ENCODE data around the gene AP2S1. TPM values are rescaled to one million over a fixed set of nuclear protein-coding genes. Genes with fewer than 3 reads are reported as not detected.

Gene AP2S1
- total RNA-seq, 4 donors from 2014 or later, result 3.8 to 59.1 (median 45.1) TPM

DNA sequence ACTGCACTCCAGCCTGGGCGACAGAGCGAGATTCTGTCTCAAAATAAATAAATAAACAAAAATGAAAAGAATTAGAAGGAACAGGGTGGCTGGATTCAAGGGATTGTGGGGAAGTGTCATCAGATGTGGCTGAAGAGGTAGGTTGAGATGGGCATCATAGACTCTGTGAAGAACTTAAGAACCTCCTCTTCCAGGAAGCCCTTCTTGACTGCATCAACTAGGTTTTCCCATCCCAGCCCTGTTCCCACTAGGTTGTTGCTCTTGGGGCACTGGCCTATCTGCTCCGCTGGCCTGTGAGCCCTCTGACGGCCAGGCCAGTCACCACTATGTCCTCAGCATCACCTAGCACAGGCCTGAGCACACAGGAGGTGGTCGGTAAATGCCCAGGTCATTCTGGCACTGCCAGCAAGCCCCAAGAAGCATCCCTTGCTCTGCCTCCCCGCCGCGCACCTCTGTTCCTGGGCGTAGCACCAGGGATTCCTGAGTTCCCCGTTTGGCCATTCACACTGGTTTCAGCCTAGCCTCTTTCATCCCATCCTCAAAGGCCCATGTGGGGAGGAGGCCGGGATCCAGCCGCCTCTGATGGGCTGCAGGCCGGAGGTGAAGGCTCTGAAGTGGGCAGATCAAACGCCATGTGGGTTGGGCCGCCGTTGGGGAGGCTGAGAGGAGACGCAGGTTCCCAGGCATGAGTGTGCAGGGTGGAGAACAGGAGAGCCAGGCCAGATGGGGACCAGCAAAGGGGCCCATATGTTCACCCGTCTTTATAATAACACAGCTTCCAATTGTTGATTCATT lies 34.6 kb downstream of the AP2S1 start:
- intact Hi-C loops (cut with DNase I; ENCODE audit: low total_unique reads), result no loop called here
- no peaks in the 10 kb centered on the region for H3K36me3 ChIP-seq
- no peak for TF ChIP-seq CTCF (IDR thresholded peaks at IDR 0.05)
- no peaks in the 10 kb centered on the region for H3K4me1 ChIP-seq
- no peaks in the 10 kb centered on the region for H3K9me3 ChIP-seq
- DNase-seq, result no peak
- H3K27me3 ChIP-seq, result no peaks in the 10 kb centered on the region
- H3K4me3 ChIP-seq, result no peak overlapping the region
- H3K27ac ChIP-seq, result no peak overlapping the region

GRCh38 chr19:46813839-46814358 lies 36.7 kb downstream of the AP2S1 start:
- intact Hi-C loops (cut with DNase I; ENCODE audit: low total_unique reads), result no loop called here
- TF ChIP-seq CTCF (IDR thresholded peaks at IDR 0.05) (no peak), POLR2A (IDR thresholded peaks at IDR 0.05) (no peak)
- no peaks in the 10 kb centered on the region for H3K4me1 ChIP-seq
- DNase-seq, result peak; percentile 74 to 79
- H3K27ac ChIP-seq, result peak overlapping the region; percentile 40 to 59
- no peak overlapping the region for H3K4me3 ChIP-seq
- no peaks in the 10 kb centered on the region for H3K36me3 ChIP-seq
- no peaks in the 10 kb centered on the region for H3K9me3 ChIP-seq
- H3K27me3 ChIP-seq, result no peaks in the 10 kb centered on the region

DNA sequence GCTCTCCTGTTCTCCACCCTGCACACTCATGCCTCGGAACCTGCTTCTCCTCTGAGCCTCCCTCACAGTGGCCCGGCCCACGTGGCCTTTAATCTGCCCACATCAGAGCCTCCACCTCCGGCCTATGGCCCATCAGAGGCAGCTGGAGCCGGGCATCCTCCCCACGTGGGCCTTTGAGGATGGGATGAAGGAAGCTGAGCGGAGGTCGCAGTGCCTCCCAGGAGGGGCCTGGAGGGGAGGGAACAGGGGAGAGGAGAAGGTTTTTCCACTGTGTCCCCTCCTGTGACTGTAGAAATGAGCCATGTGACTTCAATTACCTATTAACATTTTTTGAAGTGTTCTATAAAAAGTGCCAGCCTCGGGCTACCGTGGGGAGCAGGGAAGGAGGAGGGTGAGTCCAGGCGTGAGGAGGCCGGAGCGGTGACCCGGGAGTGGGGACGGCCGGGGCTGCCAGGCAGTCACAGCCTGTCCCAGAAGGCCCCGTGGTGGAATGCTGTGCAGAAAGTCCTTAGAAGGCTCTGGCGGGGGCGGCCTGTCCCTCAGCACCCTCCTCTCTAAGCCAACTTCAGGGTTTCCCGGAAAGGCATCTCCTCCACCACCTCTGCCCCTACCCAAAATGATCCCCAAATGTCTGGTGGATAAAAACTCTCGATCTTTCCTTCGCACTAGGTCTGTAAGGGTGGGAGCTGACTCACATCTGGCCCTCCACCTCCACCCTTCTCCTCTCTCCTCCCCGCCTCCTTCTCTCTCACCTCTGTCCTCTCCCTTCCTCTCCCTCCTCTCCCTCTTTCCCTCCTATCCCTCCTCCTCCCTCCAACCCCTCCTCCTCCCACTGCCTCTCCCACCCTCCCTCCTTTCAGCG lies 37.4 kb downstream of the AP2S1 start:
- H3K4me3 ChIP-seq, result no peak overlapping the region
- DNase-seq, result peak in 1 of 2 donors; percentile 32
- no peaks in the 10 kb centered on the region for H3K4me1 ChIP-seq
- TF ChIP-seq CTCF (IDR thresholded peaks at IDR 0.05) (no peak), POLR2A (IDR thresholded peaks at IDR 0.05) (no peak)
- peak overlapping the region; percentile 40 to 59 for H3K27ac ChIP-seq
- no peaks in the 10 kb centered on the region for H3K27me3 ChIP-seq
- no peaks in the 10 kb centered on the region for H3K36me3 ChIP-seq
- H3K9me3 ChIP-seq, result no peaks in the 10 kb centered on the region
- intact Hi-C loops (cut with DNase I; ENCODE audit: low total_unique reads), result no loop called here

DNA sequence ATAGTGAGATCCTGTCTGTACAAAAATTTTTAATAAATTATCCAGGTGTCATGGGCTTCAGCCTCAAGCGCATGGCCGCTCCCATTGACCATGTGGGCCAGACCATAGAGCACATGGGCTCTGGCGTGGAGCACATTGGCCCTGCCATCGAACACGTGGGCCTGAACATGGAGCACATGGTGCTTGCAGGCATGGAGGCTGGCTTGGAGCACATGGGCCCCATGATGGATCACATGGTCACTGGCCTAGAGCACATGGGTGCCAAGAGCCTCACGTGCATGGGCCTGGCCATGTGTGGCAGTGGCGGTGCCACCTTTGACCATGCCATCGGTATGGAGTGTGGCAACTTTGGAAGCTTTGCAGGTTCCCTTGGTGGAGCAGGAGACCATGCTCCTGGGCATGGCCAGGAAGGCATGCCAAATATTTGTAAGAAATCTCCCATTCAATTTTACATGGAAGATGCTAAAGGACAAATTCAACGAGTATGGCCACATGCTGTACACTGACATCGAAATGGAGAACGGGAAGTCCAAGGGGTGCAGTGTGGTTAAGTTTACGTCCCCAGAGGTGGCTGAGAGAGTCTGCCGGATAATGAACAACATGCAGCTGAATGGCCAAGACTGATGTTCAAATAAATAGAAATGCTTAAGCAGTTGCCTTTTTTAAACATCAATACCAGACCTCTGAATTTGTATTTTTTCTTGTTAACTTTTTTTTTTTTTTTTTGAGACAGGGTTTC lies 40.9 kb downstream of the AP2S1 start:
- no peak for TF ChIP-seq POLR2A (IDR thresholded peaks at IDR 0.05)
- no peak for TF ChIP-seq CTCF (IDR thresholded peaks at IDR 0.05)
- no peak for DNase-seq
- H3K4me1 ChIP-seq, result no peaks in the 10 kb centered on the region
- no peaks in the 10 kb centered on the region for H3K27me3 ChIP-seq
- H3K36me3 ChIP-seq, result no peaks in the 10 kb centered on the region
- H3K9me3 ChIP-seq, result no peaks in the 10 kb centered on the region
- intact Hi-C loops (cut with DNase I; ENCODE audit: low total_unique reads), result no loop called here
- no peak overlapping the region for H3K4me3 ChIP-seq
- no peak overlapping the region for H3K27ac ChIP-seq
